Astrocyte of the hippocampus (primary cell): ENCODE results near the gene TMEM9.

Source experiments
- DNase-seq: peaks from one replicate; pipeline ENCODE4 v3.0.0; 2011; ENCODE audit warnings: low read depth, low spot score

The TMEM9 gene

GRCh38 chr1:201154389-201155165 is at the start of gene TMEM9:
Gene TMEM9 (minus strand): TSS chr1:201154474. CDS start chr1:201153923, 551 bp downstream.
- DNase-seq, result peak; percentile 98

- no peak for DNase-seq
Measured at GRCh38 chr1:201198598-201198997, 44.3 kb upstream of the TMEM9 start.

GRCh38 chr1:201194046-201194445 is 39.8 kb upstream of the TMEM9 start:
- no peak for DNase-seq

- no peak for DNase-seq
Measured at GRCh38 chr1:201192261-201192788, 38.1 kb upstream of the TMEM9 start.

- peak; percentile 50 for DNase-seq
Measured at GRCh38 chr1:201191653-201192260, 37.5 kb upstream of the TMEM9 start.

- DNase-seq, result no peak
Measured at GRCh38 chr1:201190624-201191051, 36.4 kb upstream of the TMEM9 start, which contains the start of gene IGFN1. Gene IGFN1 (plus strand): TSS chr1:201190824. CDS start chr1:201193294, 2,470 bp downstream.

- DNase-seq, result no peak
Measured at GRCh38 chr1:201190005-201190404, 35.7 kb upstream of the TMEM9 start.

- no peak for DNase-seq
Measured at GRCh38 chr1:201189085-201189484, 34.8 kb upstream of the TMEM9 start.

GRCh38 chr1:201186192-201186591 is 31.9 kb upstream of the TMEM9 start:
- no peak for DNase-seq

- DNase-seq, result no peak
Measured at GRCh38 chr1:201185527-201186128, 31.4 kb upstream of the TMEM9 start.

GRCh38 chr1:201185123-201185453 is 30.8 kb upstream of the TMEM9 start:
- no peak for DNase-seq

- DNase-seq, result peak; percentile 82
Measured at GRCh38 chr1:201184307-201185122, 30.2 kb upstream of the TMEM9 start.

- no peak for DNase-seq
Measured at GRCh38 chr1:201183753-201184152, 29.5 kb upstream of the TMEM9 start.

GRCh38 chr1:201183209-201183608 is 28.9 kb upstream of the TMEM9 start:
- no peak for DNase-seq

GRCh38 chr1:201181726-201182125 is 27.5 kb upstream of the TMEM9 start:
- DNase-seq, result no peak

- no peak for DNase-seq
Measured at GRCh38 chr1:201181323-201181722, 27.0 kb upstream of the TMEM9 start.

- no peak for DNase-seq
Measured at GRCh38 chr1:201180901-201181300, 26.6 kb upstream of the TMEM9 start.

- DNase-seq, result no peak
Measured at GRCh38 chr1:201180141-201180540, 25.9 kb upstream of the TMEM9 start.

- no peak for DNase-seq
Measured at GRCh38 chr1:201178718-201179117, 24.4 kb upstream of the TMEM9 start.

GRCh38 chr1:201176940-201177339 is 22.7 kb upstream of the TMEM9 start:
- DNase-seq, result no peak

GRCh38 chr1:201175820-201176500 is 21.7 kb upstream of the TMEM9 start:
- DNase-seq, result no peak
